Motor neuron (in vitro differentiated cells): Measurements from ENCODE around the gene OR4B1. TPM values are rescaled to one million over a fixed set of nuclear protein-coding genes. Genes with fewer than 3 reads are reported as not detected.
A peak's percentile ranks its signal among the peaks of the same experiment; 100 is the strongest.
"Not testable (repeated sequence)": the region's sequence is repeated elsewhere in the genome, so short reads cannot be mapped to it uniquely, and the experiment has no call there.

ENCODE experiments used
- ATAC-seq, 8 experiments: fragments of 200-7000 bp; cut with Tn5 transposase; replicated peaks in 6 of 8; 2 replicates each; pipeline ENCODE4 v1.8.0; 2021; ENCODE audit warnings: mild to moderate bottlenecking in 8 of 8, moderate library complexity in 8 of 8
- H3K27ac ChIP-seq, 2 donors: fragments of 250-450 bp; sonication (Bioruptor Pico); 2 replicates each; pipeline ENCODE4 v1.9.0; 2021; ENCODE audit warnings: antibody characterized with exemption in 2 of 2, mild to moderate bottlenecking in 2 of 2, moderate library complexity in 1 of 2
- H3K4me1 ChIP-seq, 2 donors: fragments of 250-450 bp; sonication (Bioruptor Pico); replicated peaks in 1 of 2; 2 replicates each; pipeline ENCODE4 v1.6.1; 2021; ENCODE audit warnings: antibody characterized with exemption in 2 of 2, mild to moderate bottlenecking in 2 of 2, moderate library complexity in 1 of 2
- H3K4me3 ChIP-seq, 5 donors: fragments of 250-450 bp; sonication (Bioruptor Pico); 2 replicates each; pipeline ENCODE4 v1.9.0; 2021; ENCODE audit warnings: antibody characterized with exemption in 5 of 5, mild to moderate bottlenecking in 5 of 5, moderate library complexity in 4 of 5
- WGBS, 10 experiments: fragments of 450-650 bp; shearing (Covaris generic); methylation state at CpG; one replicate each; pipeline ENCODE4 v1.0.0; 2022; 5-methylcytosine and 5-hydroxymethylcytosine counted together
- in situ Hi-C, 9 experiments: fragments of 400-800 bp; cut with MboI; loops; one replicate each; pipeline ENCODE4 v1.15.0; 2021; ENCODE audit warnings: low sequenced_read_pairs in 9 of 9, low pct_unique_long_range_greater_than_20kb in 2 of 9; ENCODE audit not compliant: unreplicated experiment in 9 of 9
- total RNA-seq, 8 experiments: library from RNA; unstranded; fragments of 300-600 nt; gene quantifications; 2 replicates each; pipeline versions ENCODE4 v1.2.3 to v1.2.4, GENCODE V29; 2022

Gene OR4B1
- total RNA-seq, 8 experiments from 2014 or later, result 0.21 to 0.66 TPM; not detected in 6

DNA sequence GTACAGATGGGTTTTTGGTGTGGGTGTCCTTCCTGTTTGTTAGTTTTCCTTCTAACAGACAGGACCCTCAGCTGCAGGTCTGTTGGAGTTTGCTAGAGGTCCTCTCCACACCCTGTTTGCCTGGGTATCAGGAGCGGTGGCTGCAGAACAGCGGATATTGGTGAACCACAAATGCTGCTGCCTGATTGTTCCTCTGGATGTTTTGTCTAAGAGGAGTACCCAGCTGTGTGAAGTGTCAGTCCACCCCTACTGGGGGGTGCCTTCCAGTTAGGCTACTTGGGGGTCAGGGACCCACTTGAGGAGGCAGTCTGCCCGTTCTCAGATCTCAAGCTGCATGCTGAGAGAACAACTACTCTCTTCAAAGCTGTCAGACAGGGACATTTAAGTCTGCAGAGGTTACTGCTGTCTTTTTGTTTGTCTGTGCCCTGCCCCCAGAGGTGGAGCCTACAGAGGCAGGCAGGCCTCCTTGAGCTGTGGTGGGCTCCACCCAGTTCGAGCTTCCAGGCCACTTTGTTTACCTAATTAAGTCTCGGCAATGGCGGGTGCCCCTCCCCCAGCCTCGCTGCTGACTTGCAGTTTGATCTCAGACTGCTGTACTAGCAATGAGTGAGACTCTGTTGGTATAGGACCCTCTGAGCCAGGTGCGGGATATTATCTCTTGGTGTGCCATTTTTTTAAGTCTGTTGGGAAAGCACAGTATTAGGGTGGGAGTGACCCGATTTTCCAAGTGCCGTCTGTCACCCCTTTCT is 25.5 kb upstream of the OR4B1 start:
- WGBS, 10 experiments, result 50 to 100% (median 75%) methylated on average over 1 to 6 of the region's 10 CpGs; no CpG with 5 or more reads in 4 of the 10 experiments
- H3K4me3 ChIP-seq, result not testable (repeated sequence)

DNA sequence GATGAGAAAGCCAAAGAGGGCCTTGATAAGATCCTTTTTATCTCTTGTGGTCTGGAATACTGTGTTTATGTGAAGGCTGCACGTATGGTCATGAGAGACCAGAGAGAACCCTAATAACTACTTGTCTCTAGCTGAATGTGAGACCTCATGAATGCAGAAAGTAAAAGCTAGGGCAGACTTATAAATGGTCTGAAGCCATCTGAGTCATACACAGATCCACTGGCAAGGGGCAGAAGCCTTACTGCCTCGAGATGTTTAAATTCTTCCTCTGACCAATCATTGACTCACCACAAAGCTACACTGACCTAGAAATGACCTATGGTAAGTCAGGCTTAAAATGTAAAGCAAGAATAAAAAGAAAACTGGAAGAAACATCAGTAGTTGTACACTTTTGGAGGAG is 22.7 kb upstream of the OR4B1 start:
- in situ Hi-C loops, result no loop called here
- Histone ChIP-seq H3K4me1 (no peaks in the 10 kb centered on the region), H3K4me3 (no peak overlapping the region), H3K27ac (no peak overlapping the region)
- WGBS, 10 experiments, result 0 to 83% (median 62%) methylated on average over 1 to 2 of the region's 2 CpGs; no CpG with 5 or more reads in 2 of the 10 experiments
- no peak for ATAC-seq

More for the DNA sequence above, 25.5 kb upstream of the OR4B1 start:
- in situ Hi-C loops, ATAC-seq, H3K27ac ChIP-seq, H3K4me1 ChIP-seq: not testable (repeated sequence)

DNA sequence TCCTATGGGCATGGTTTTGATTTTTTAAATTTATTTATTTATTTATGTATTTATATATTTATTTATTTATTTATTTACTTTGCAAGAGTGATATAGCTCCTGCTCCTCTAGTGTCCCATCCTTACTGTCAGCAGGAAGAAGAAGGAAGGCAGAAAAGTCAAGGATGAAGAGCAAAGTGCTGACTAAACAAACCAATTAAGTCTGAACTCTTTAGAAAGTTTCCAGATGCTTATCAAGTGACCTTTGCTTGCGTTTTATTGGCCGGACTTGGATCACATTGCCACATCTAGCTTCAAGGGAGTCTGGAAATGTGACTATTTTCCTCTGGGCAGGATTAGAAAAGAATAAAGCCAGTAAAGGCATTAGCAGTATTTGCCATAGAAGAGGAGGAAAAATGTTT is 8.7 kb upstream of the OR4B1 start:
- Histone ChIP-seq H3K27ac (no peak overlapping the region), H3K4me3 (no peak overlapping the region), H3K4me1 (no peaks in the 10 kb centered on the region)
- no peak for ATAC-seq
- WGBS, 10 experiments, result 24 to 100% (median 72%) methylated on average over 1 to 2 of the region's 2 CpGs; no CpG with 5 or more reads in 2 of the 10 experiments
- in situ Hi-C loops, result no loop called here

DNA sequence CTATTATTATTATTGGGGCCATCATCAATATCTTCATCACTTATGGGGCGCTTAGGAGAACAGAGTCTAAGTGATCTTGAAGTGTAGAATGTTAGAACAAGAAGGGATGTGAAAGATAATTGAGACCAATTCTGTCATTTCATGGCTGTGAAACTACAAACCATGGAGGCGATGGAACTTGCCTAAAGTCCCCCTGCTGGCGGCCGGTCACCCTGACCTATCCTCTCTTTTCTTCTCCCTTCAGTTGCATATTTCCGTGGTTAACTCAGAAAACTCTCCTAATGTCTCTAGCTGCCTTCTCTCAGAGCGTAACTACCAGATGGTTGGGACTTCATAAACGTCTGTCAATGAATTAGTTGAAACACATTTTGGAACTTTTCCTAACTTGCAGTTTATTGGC is 6.6 kb upstream of the OR4B1 start:
- in situ Hi-C loops, result no loop called here
- WGBS, 10 experiments, result 0 to 77% (median 18%) methylated on average over 1 to 7 of the region's 7 CpGs
- peak in 2 of 8 experiments; percentile 23 to 35 for ATAC-seq
- Histone ChIP-seq H3K27ac (no peak overlapping the region), H3K4me3 (no peak overlapping the region), H3K4me1 (no peaks in the 10 kb centered on the region)

- 52 to 100% (median 78%) methylated on average over 1 to 6 of the region's 18 CpGs; no CpG with 5 or more reads in 6 of the 10 experiments for WGBS, 10 experiments
- H3K4me1 ChIP-seq, result no peaks in the 10 kb centered on the region
- ATAC-seq, result no peak
- in situ Hi-C loops, result no loop called here
- H3K27ac ChIP-seq, result no peak overlapping the region
- no peak overlapping the region for H3K4me3 ChIP-seq
Observed at GRCh38 chr11:48228761-48229160, 12.2 kb downstream of the OR4B1 start.

DNA sequence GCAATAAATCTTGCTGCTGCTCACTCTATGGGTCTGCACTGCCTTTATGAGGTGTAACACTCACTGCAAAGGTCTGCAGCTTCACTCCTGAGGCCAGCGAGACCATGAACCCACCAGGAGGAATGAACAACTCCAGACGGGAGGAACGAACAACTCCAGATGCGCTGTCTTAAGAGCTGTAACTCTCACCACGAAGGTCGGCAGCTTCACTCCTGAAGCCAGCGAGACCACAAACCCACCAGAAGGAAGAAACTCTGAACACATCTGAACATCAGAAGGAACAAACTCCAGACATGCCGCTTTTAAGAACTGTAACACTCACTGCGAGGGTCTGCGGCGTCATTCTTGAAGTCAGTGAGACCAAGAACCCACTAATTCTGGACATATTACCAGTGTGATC is 13.4 kb downstream of the OR4B1 start:
- H3K4me3 ChIP-seq, in situ Hi-C loops, ATAC-seq, H3K27ac ChIP-seq, H3K4me1 ChIP-seq: not testable (repeated sequence)
- WGBS, 10 experiments, result 29 to 100% (median 69%) methylated on average over 3 to 10 of the region's 11 CpGs; no CpG with 5 or more reads in 5 of the 10 experiments

DNA sequence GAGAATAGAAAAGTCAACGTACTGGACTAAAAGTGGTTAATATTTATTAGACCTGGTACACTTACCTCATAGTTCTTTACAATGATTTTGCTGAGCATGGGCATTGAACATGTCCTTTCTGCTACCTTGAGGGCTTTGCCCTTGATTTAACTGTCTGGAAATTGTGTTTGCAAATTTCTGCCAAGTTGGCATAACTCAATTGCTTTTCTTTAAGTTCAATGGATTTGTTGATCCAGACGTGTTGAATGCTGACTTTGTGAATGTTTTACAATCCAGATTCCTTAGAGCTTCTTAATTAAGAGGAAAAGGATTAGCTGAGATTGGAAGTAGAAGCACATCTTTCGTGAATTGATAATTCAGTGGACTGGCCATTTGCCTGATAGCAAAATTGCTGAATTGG is 21.1 kb downstream of the OR4B1 start:
- ATAC-seq, result no peak
- no peak overlapping the region for H3K27ac ChIP-seq
- in situ Hi-C loops, result no loop called here
- 0 to 80% (median 17%) methylated on average over 1 to 3 of the region's 3 CpGs; no CpG with 5 or more reads in 2 of the 10 experiments for WGBS, 10 experiments
- no peaks in the 10 kb centered on the region for H3K4me1 ChIP-seq
- no peak overlapping the region for H3K4me3 ChIP-seq

GRCh38 chr11:48242501-48242900 is 25.9 kb downstream of the OR4B1 start:
- ATAC-seq, result no peak
- in situ Hi-C loops, result no loop called here
- WGBS, 10 experiments, result 0 to 71% (median 44%) methylated on average over 1 to 3 of the region's 3 CpGs; no CpG with 5 or more reads in 4 of the 10 experiments
- Histone ChIP-seq H3K27ac (no peak overlapping the region), H3K4me1 (no peaks in the 10 kb centered on the region), H3K4me3 (no peak overlapping the region)

GRCh38 chr11:48244804-48245203 is 28.2 kb downstream of the OR4B1 start, which contains the start of gene OR4X2:
Gene OR4X2 (plus strand): TSS chr11:48245104. CDS start chr11:48245104, 0 bp downstream.
- in situ Hi-C loops, result no loop called here
- Histone ChIP-seq H3K27ac (no peak within 1 kb of the TSS), H3K4me1 (no peaks in the 10 kb centered on the region), H3K4me3 (no peak within 1 kb of the TSS)
- ATAC-seq, result no peak

DNA sequence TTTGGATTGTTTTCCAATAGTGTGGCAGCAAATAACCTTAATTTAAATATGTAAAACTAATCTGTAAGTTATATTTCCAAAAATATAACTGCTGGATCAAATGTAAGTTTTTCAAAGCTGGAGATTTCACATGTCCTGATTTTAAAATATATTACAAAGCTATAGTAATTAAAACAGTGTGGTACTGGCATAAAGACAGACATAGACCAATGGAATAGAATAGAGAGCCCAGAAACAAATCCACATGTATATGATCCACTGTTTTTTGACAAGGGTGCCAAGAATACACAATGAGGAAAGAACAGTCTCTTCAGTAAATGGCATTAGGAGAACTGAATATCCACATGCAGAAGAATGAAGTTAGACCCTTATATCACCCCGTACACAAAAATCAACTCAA is 32.3 kb downstream of the OR4B1 start:
- Histone ChIP-seq H3K4me1 (no peaks in the 10 kb centered on the region), H3K4me3 (no peak overlapping the region), H3K27ac (no peak overlapping the region)
- in situ Hi-C loops, result no loop called here
- ATAC-seq, result no peak
- 0 to 93% (median 65%) methylated on average over 1 of the region's 1 CpG for WGBS, 10 experiments

- no peak overlapping the region for H3K4me3 ChIP-seq
- no peaks in the 10 kb centered on the region for H3K4me1 ChIP-seq
- in situ Hi-C loops, result no loop called here
- no peak for ATAC-seq
- H3K27ac ChIP-seq, result no peak overlapping the region
- 0 to 95% (median 25%) methylated on average over 1 to 2 of the region's 2 CpGs; no CpG with 5 or more reads in 1 of the 10 experiments for WGBS, 10 experiments
Observed at GRCh38 chr11:48261600-48261999, 45.0 kb downstream of the OR4B1 start.

GRCh38 chr11:48263423-48263911 is 46.9 kb downstream of the OR4B1 start, which contains the start of gene OR4X1:
Gene OR4X1 (plus strand): TSS chr11:48263861. CDS start chr11:48263861, 0 bp downstream.
- ATAC-seq, result no peak
- H3K4me3 ChIP-seq, result no peak within 1 kb of the TSS
- no peak within 1 kb of the TSS for H3K27ac ChIP-seq
- in situ Hi-C loops, result no loop called here
- H3K4me1 ChIP-seq, result no peaks in the 10 kb centered on the region
- 0 to 71% (median 0%) methylated on average over 1 to 3 of the region's 3 CpGs; no CpG with 5 or more reads in 2 of the 10 experiments for WGBS, 10 experiments
